Spleen (tissue), 7 donors: Measurements from ENCODE around the gene NRCAM.

Source experiments
- CTCF ChIP-seq, 11 experiments: fragments of 200-600 bp in 7 of 11; fragments of 450-650 bp in 4 of 11; sonication (generic) in 4 of 11; IDR thresholded peaks in 8 of 11; conservative IDR thresholded peaks in 3 of 11; 1 replicate in 7 of 11; 2 replicates in 4 of 11; pipeline versions ENCODE4 v1.4.0 to v1.8.0; 2016 to 2021; ENCODE audit warnings: antibody characterized with exemption in 11 of 11, inconsistent platforms in 4 of 11, mild to moderate bottlenecking in 1 of 11
- POLR2AphosphoS5 ChIP-seq, 3 donors: sonication (generic); formaldehyde crosslinking; IDR thresholded peaks; one replicate each; pipeline ENCODE4 v1.5.1; 2017; ENCODE audit warnings: antibody characterized with exemption in 3 of 3
- donor health status: DM: no; HTN: no; CAD: no; lungs with moderate emphysema.
- donor health status: DM: no; HTN: no; CAD: no.
- donor health status: DM: no; HTN: no; CAD: no.

GRCh38 chr7:108452707-108453106, 3.5 kb downstream of the NRCAM start:
- peak in 10 of 11 experiments; percentile 10 to 60 (median 44) for TF ChIP-seq CTCF (IDR thresholded peaks at IDR 0.05 in 8 of 11, conservative IDR thresholded peaks at IDR 0.05 in 3 of 11)
- TF ChIP-seq POLR2AphosphoS5 (IDR thresholded peaks at IDR 0.05), result no peak
